ENCODE results near the gene FOXL2NB. TPM values are rescaled to one million over a fixed set of nuclear protein-coding genes. Genes with fewer than 3 reads are reported as not detected.

FOXL2NB gene
- total RNA-seq, 3 donors from 2014 or later = 0.33 TPM; not detected in 2

DNA sequence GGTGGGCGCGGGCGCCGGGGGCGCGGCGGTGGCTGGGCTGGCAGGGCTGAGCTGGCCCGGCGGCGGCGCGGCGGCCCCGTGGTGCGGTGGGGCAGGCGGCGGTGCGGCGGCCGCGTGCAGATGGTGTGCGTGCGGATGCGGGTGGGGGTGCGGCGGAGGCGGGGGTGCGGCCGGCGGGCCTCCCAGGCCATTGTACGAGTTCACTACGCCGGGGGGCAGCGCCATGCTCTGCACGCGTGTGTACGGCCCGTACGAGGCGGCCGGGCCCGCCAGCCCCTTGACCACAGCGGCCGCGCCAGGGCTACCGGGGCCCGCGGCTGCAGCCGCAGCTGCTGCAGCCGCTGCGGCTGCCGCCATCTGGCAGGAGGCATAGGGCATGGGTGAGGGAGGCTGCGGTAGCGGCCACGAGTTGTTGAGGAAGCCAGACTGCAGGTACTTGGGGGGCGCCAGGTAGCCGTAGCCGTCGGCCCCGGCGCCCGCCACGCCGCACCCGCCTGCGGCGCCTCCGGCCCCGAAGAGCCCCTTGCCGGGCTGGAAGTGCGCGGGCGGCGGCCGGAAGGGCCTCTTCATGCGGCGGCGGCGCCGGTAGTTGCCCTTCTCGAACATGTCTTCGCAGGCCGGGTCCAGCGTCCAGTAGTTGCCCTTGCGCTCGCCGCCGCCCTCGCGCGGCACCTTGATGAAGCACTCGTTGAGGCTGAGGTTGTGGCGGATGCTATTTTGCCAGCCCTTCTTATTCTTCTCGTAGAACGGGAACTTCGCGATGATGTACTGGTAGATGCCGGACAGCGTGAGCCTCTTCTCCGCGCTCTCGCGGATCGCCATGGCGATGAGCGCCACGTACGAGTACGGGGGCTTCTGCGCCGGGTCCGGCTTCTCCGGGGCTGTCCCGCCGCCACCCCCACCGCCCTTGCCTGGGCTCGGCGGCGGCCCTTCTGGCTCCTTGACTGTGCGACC lies 1.0 kb upstream of the FOXL2NB start:
- intact Hi-C loops (cut with DNase I; ENCODE audit: low total_unique reads) = loop anchor here (10.0 kb wide), 1 partner anchor 379 kb away; no protein-coding TSS in a partner anchor
- no peak for DNase-seq (ENCODE audit: low spot score in 2 of 2)
- Histone ChIP-seq H3K9me3 (no peaks in the 10 kb centered on the region), H3K4me3 (peak overlapping the region; percentile 38 to 63 (median 44)), H3K27ac (no peak overlapping the region), H3K4me1 (peaks cover 4 to 15% of the 10 kb centered on the region in 2 donors), H3K27me3 (peaks cover 2 to 97% of the 10 kb centered on the region in 2 donors), H3K36me3 (no peaks in the 10 kb centered on the region)
- no peak for TF ChIP-seq POLR2A (IDR thresholded peaks at IDR 0.05)
- TF ChIP-seq POLR2AphosphoS5 (IDR thresholded peaks at IDR 0.05) = no peak
- TF ChIP-seq, protein P1, sequence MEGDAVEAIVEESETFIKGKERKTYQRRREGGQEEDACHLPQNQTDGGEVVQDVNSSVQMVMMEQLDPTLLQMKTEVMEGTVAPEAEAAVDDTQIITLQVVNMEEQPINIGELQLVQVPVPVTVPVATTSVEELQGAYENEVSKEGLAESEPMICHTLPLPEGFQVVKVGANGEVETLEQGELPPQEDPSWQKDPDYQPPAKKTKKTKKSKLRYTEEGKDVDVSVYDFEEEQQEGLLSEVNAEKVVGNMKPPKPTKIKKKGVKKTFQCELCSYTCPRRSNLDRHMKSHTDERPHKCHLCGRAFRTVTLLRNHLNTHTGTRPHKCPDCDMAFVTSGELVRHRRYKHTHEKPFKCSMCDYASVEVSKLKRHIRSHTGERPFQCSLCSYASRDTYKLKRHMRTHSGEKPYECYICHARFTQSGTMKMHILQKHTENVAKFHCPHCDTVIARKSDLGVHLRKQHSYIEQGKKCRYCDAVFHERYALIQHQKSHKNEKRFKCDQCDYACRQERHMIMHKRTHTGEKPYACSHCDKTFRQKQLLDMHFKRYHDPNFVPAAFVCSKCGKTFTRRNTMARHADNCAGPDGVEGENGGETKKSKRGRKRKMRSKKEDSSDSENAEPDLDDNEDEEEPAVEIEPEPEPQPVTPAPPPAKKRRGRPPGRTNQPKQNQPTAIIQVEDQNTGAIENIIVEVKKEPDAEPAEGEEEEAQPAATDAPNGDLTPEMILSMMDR (IDR thresholded peaks at IDR 0.05) = no peak

DNA sequence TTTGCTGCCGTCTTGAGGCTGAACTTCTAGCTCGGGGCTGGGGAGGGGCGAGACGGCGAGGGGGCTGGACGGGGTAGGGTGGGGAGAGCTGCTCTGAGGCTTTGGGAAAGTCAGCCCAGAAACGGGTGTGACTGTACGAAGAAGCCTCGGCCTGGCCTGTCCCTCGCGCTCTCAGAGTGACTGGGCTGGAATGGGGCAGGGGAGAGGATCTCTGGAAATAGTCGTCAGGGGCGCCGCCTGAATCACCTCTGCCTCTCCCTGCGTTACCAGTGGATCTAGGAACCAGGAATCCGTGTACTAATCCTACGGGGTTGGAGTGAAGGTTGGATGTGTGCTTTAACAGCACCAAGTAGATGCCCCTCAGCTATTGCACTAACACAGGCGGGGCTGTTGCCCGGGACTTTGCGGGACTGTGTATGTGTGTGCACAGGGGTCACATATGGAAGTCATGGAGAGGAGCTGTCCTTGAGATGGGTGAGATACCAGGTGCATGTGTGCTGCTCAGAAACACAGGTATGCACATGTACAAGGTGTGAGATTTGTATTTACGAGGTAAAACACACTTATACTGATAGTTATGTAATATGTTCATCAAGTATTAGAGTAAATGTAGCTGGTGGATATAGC lies 591 bp downstream of the FOXL2NB start:
- intact Hi-C loops (cut with DNase I; ENCODE audit: low total_unique reads) = loop anchor here (10.0 kb wide), 1 partner anchor 377 kb away; no protein-coding TSS in a partner anchor
- Histone ChIP-seq H3K27ac (no peak overlapping the region), H3K9me3 (no peaks in the 10 kb centered on the region), H3K27me3 (peaks cover 2 to 84% of the 10 kb centered on the region in 2 donors), H3K36me3 (no peaks in the 10 kb centered on the region), H3K4me3 (peak overlapping the region in 2 of 3 donors; percentile 38 to 63), H3K4me1 (peaks cover 4 to 15% of the 10 kb centered on the region in 2 donors)
- DNase-seq (ENCODE audit: low spot score in 2 of 2) = no peak
- TF ChIP-seq, protein P1 (IDR thresholded peaks at IDR 0.05) = no peak
- TF ChIP-seq POLR2AphosphoS5 (IDR thresholded peaks at IDR 0.05) = no peak
- no peak for TF ChIP-seq POLR2A (IDR thresholded peaks at IDR 0.05)

DNA sequence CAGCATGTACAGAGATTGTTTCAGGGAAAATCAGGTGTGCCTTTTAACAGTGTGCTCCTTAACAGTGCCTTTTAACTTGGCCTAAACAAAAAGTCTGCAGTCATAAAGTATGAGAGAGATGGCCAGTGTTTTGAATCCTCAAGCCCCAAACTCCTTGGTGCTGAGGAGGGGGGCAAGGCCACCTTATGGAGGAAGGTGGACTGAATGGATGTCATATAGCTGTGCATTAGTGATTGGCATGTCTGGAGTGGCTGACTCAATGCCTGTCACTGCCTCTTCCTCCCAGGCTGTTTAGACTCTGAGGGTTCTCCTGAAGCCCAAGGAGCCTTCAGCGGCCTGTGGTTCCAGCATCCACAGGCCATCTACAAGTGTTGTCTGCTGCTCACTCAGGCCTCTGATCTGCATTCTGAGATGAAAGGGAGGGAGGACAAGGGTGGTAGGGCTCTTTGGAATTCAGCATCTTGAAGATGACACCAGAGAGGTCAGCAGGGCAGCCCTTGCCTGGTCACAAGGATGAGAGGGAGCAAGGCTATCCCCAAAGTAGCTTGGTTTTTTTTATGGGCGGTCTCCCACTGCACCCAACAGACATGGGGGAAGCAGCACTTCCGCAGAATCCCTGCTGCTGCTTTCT lies 1.5 kb downstream of the FOXL2NB start:
- Histone ChIP-seq H3K4me3 (no peak overlapping the region), H3K9me3 (no peaks in the 10 kb centered on the region), H3K4me1 (peaks cover 4 to 15% of the 10 kb centered on the region in 2 donors), H3K27me3 (peaks cover 0 to 80% of the 10 kb centered on the region in 2 donors), H3K36me3 (no peaks in the 10 kb centered on the region), H3K27ac (no peak overlapping the region)
- DNase-seq (ENCODE audit: low spot score in 2 of 2) = no peak
- TF ChIP-seq POLR2AphosphoS5 (IDR thresholded peaks at IDR 0.05) = no peak
- TF ChIP-seq POLR2A (IDR thresholded peaks at IDR 0.05) = no peak
- TF ChIP-seq, protein P1 (IDR thresholded peaks at IDR 0.05) = no peak
- intact Hi-C loops (cut with DNase I; ENCODE audit: low total_unique reads) = loop anchor here (10.0 kb wide), 1 partner anchor 376 kb away; no protein-coding TSS in a partner anchor

DNA sequence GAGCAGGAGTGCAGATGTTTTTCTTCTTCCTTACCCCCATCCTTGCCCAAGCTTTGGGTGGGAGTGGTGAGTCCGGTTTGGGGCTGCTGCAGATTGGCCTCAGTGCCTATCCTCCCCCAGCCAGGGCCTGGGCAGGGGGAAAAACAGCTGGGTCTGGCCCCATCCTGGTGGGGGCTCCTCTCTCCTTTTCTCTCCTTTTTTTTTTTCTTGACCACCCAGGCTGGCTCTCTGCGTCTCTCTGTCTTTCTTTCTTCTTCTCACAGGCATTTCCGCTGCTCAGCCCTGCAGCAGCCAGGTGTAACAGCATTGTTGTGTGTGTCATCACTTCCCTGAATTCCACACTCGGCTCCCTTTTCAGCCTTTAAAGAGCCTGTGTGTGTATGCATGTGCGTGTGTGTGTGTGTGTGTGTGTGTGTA lies 2.0 kb downstream of the FOXL2NB start:
- no peak overlapping the region for H3K4me3 ChIP-seq
- no peak for DNase-seq (ENCODE audit: low spot score in 2 of 2)
- intact Hi-C loops (cut with DNase I; ENCODE audit: low total_unique reads) = loop anchor here (10.0 kb wide), 1 partner anchor 376 kb away; no protein-coding TSS in a partner anchor
- H3K9me3 ChIP-seq = no peaks in the 10 kb centered on the region
- peaks cover 4 to 15% of the 10 kb centered on the region in 2 donors for H3K4me1 ChIP-seq
- H3K36me3 ChIP-seq = no peaks in the 10 kb centered on the region
- H3K27ac ChIP-seq = no peak overlapping the region
- H3K27me3 ChIP-seq = peaks cover 0 to 80% of the 10 kb centered on the region in 2 donors
- TF ChIP-seq POLR2AphosphoS5 (IDR thresholded peaks at IDR 0.05) = no peak
- TF ChIP-seq, protein P1 (IDR thresholded peaks at IDR 0.05) = no peak
- no peak for TF ChIP-seq POLR2A (IDR thresholded peaks at IDR 0.05)
